Thoracic aorta (tissue), 2 donors: ENCODE data around the gene GAS6. TPM values are rescaled to one million over a fixed set of nuclear protein-coding genes. Genes with fewer than 3 reads are reported as not detected.
"Not testable (repeated sequence)": the region's sequence is repeated elsewhere in the genome, so short reads cannot be mapped to it uniquely, and the experiment has no call there.

ENCODE experiments used
- ATAC-seq: fragments of 150-250 bp; one replicate; pipeline ENCODE4 v1.8.0; 2017; ENCODE audit warnings: low read depth; ENCODE audit not compliant: insufficient number of reproducible peaks, low FRiP score
- DNase-seq: peaks from one replicate; pipeline ENCODE4 v3.0.0-alpha.2; 2020; ENCODE audit warnings: low spot score
- H3K27ac ChIP-seq, 2 donors: fragments of 200-600 bp; sonication (generic); 1 replicate in 1 of 2; 2 replicates in 1 of 2; pipeline ENCODE4 v1.5.1; 2016; ENCODE audit warnings: mild to moderate bottlenecking in 2 of 2, moderate library complexity in 2 of 2
- H3K27me3 ChIP-seq: fragments of 200-600 bp; sonication (generic); replicated peaks from 2 replicates; pipeline ENCODE4 v1.6.0; 2016; ENCODE audit warnings: mild to moderate bottlenecking; ENCODE audit not compliant: insufficient read depth
- H3K36me3 ChIP-seq: fragments of 200-600 bp; sonication (generic); one replicate; pipeline ENCODE4 v1.5.1; 2016
- H3K4me1 ChIP-seq, 2 donors: fragments of 200-600 bp; sonication (generic); 1 replicate in 1 of 2; 2 replicates in 1 of 2; pipeline versions ENCODE4 v1.5.1 to v1.6.0; 2016; ENCODE audit warnings: low read depth in 2 of 2, mild to moderate bottlenecking in 1 of 2; ENCODE audit not compliant: control insufficient read depth in 1 of 2
- H3K4me3 ChIP-seq: fragments of 200-600 bp; sonication (generic); 2 replicates; pipeline ENCODE4 v1.5.1; 2016; ENCODE audit warnings: mild to moderate bottlenecking
- H3K9me3 ChIP-seq: fragments of 200-600 bp; sonication (generic); 2 replicates; pipeline ENCODE4 v1.5.1; 2016
- total RNA-seq, 2 donors: library from RNA; depleted of rRNA; stranded (reverse); fragments of >200 nt; gene quantifications; one replicate each; pipeline versions ENCODE4 v1.1.0 to v1.2.3, GENCODE V29; 2016
- TF ChIP-seq, protein P1 (sequence below): fragments of 200-600 bp; sonication (generic); IDR thresholded peaks from one replicate; pipeline ENCODE4 v1.5.1; 2019; ENCODE audit warnings: antibody characterized with exemption

The GAS6 gene
- total RNA-seq, 2 donors from 2014 or later: 854 to 1,319 TPM

GRCh38 chr13:113834496-113835200 lies 29.2 kb downstream of the GAS6 start:
- no peak overlapping the region for H3K27ac ChIP-seq
- ATAC-seq (no peak), DNase-seq (no peak)
- TF ChIP-seq, protein P1, sequence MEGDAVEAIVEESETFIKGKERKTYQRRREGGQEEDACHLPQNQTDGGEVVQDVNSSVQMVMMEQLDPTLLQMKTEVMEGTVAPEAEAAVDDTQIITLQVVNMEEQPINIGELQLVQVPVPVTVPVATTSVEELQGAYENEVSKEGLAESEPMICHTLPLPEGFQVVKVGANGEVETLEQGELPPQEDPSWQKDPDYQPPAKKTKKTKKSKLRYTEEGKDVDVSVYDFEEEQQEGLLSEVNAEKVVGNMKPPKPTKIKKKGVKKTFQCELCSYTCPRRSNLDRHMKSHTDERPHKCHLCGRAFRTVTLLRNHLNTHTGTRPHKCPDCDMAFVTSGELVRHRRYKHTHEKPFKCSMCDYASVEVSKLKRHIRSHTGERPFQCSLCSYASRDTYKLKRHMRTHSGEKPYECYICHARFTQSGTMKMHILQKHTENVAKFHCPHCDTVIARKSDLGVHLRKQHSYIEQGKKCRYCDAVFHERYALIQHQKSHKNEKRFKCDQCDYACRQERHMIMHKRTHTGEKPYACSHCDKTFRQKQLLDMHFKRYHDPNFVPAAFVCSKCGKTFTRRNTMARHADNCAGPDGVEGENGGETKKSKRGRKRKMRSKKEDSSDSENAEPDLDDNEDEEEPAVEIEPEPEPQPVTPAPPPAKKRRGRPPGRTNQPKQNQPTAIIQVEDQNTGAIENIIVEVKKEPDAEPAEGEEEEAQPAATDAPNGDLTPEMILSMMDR: no peak
- H3K36me3 ChIP-seq: peaks cover 48% of the 10 kb centered on the region
- no peaks in the 10 kb centered on the region for H3K9me3 ChIP-seq
- H3K27me3 ChIP-seq: no peaks in the 10 kb centered on the region
- no peak overlapping the region for H3K4me3 ChIP-seq
- H3K4me1 ChIP-seq: peaks cover 27 to 28% of the 10 kb centered on the region in 2 donors

GRCh38 chr13:113834006-113834405 lies 29.9 kb downstream of the GAS6 start:
- DNase-seq, H3K27me3 ChIP-seq, ATAC-seq, H3K9me3 ChIP-seq, H3K27ac ChIP-seq, H3K4me3 ChIP-seq: not testable (repeated sequence)
- H3K4me1 ChIP-seq: peaks cover 21 to 22% of the 10 kb centered on the region in 2 donors
- H3K36me3 ChIP-seq: peaks cover 51% of the 10 kb centered on the region

GRCh38 chr13:113833111-113833830 lies 30.6 kb downstream of the GAS6 start:
- H3K4me3 ChIP-seq: no peak overlapping the region
- peaks cover 56% of the 10 kb centered on the region for H3K36me3 ChIP-seq
- TF ChIP-seq, protein P1: no peak
- no peaks in the 10 kb centered on the region for H3K9me3 ChIP-seq
- no peak for ATAC-seq
- no peaks in the 10 kb centered on the region for H3K27me3 ChIP-seq
- no peak overlapping the region for H3K27ac ChIP-seq
- DNase-seq: no peak
- peaks cover 13 to 15% of the 10 kb centered on the region in 2 donors for H3K4me1 ChIP-seq

DNA sequence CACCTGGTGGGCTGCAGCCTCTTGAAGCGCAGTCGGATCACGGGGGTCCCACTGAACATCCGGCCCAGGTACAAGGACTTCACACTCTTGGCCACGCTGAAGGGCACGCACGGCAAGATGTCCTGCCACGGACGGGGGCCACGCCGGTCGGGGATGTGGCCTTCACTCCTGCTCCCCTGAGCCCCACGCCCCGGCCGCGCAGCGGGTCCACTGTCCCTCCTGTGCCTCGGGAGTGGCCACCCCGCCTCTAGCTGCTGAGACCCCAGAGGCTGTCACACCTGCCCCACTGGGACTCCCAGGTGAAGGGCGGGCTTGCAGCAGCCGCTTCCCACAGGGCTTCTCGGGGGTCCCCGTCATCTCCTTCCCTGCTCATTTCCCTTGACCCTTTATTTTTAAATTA lies 31.2 kb downstream of the GAS6 start:
- ATAC-seq (no peak), DNase-seq (no peak)
- H3K36me3 ChIP-seq: peaks cover 62% of the 10 kb centered on the region
- no peaks in the 10 kb centered on the region for H3K27me3 ChIP-seq
- H3K27ac ChIP-seq: no peak overlapping the region
- H3K4me3 ChIP-seq: no peak overlapping the region
- TF ChIP-seq, protein P1: no peak
- H3K9me3 ChIP-seq: no peaks in the 10 kb centered on the region
- H3K4me1 ChIP-seq: peaks cover 8 to 9% of the 10 kb centered on the region in 2 donors

- H3K4me1 ChIP-seq: peaks cover 5% of the 10 kb centered on the region in 2 donors
- peaks cover 66% of the 10 kb centered on the region for H3K36me3 ChIP-seq
- H3K27ac ChIP-seq: no peak overlapping the region
- no peak for ATAC-seq
- H3K27me3 ChIP-seq: no peaks in the 10 kb centered on the region
- DNase-seq: no peak
- H3K9me3 ChIP-seq: no peaks in the 10 kb centered on the region
- TF ChIP-seq, protein P1: no peak
- H3K4me3 ChIP-seq: no peak overlapping the region
These were observed 31.7 kb downstream of the GAS6 start for GRCh38 chr13:113832205-113832604.
